NCI-H345 (cell line): ENCODE results near the gene RALGPS1.

ENCODE experiments used
- DNase-seq: peaks from one replicate; lab custom pipeline; 2025; lab: John Stamatoyannopoulos, UW

RALGPS1 gene

GRCh38 chr9:127022913-127023660 lies 108.5 kb downstream of the RALGPS1 start:
- DNase-seq = no peak

GRCh38 chr9:127025042-127025441 lies 110.5 kb downstream of the RALGPS1 start:
- DNase-seq = no peak

- no peak for DNase-seq
Observed at GRCh38 chr9:127027694-127028093, 113.1 kb downstream of the RALGPS1 start.

GRCh38 chr9:127029548-127029947 lies 115.0 kb downstream of the RALGPS1 start:
- DNase-seq = no peak

GRCh38 chr9:127030814-127031740 lies 116.5 kb downstream of the RALGPS1 start:
- no peak for DNase-seq

- DNase-seq = no peak
Observed at GRCh38 chr9:127032256-127032655, 117.7 kb downstream of the RALGPS1 start.

GRCh38 chr9:127033061-127033460 lies 118.5 kb downstream of the RALGPS1 start:
- DNase-seq = no peak

- no peak for DNase-seq
Observed at GRCh38 chr9:127033789-127034188, 119.2 kb downstream of the RALGPS1 start.

GRCh38 chr9:127034691-127035090 lies 120.1 kb downstream of the RALGPS1 start:
- no peak for DNase-seq

- no peak for DNase-seq
Observed at GRCh38 chr9:127035423-127035822, 120.8 kb downstream of the RALGPS1 start.

- no peak for DNase-seq
Observed at GRCh38 chr9:127035948-127036347, 121.4 kb downstream of the RALGPS1 start.

- no peak for DNase-seq
Observed at GRCh38 chr9:127036437-127036836, 121.9 kb downstream of the RALGPS1 start.

GRCh38 chr9:127038531-127038930 lies 123.9 kb downstream of the RALGPS1 start:
- DNase-seq = no peak

- no peak for DNase-seq
Observed at GRCh38 chr9:127039492-127039891, 124.9 kb downstream of the RALGPS1 start.

- DNase-seq = no peak
Observed at GRCh38 chr9:127045148-127045547, 130.6 kb downstream of the RALGPS1 start.

- DNase-seq = no peak
Observed at GRCh38 chr9:127047971-127048370, 133.4 kb downstream of the RALGPS1 start.

GRCh38 chr9:127049044-127049443 lies 134.5 kb downstream of the RALGPS1 start:
- no peak for DNase-seq

- DNase-seq = no peak
Observed at GRCh38 chr9:127049581-127049980, 135.0 kb downstream of the RALGPS1 start.

- no peak for DNase-seq
Observed at GRCh38 chr9:127050152-127050551, 135.6 kb downstream of the RALGPS1 start.

- no peak for DNase-seq
Observed at GRCh38 chr9:127050591-127051001, 136.0 kb downstream of the RALGPS1 start.

GRCh38 chr9:127051881-127052595 lies 137.5 kb downstream of the RALGPS1 start:
- DNase-seq = no peak

- no peak for DNase-seq
Observed at GRCh38 chr9:127053057-127053821, 138.7 kb downstream of the RALGPS1 start.
